ENCODE measurements around the gene TAF6.
"Not testable (repeated sequence)": the region's sequence is repeated elsewhere in the genome, so short reads cannot be mapped to it uniquely, and the experiment has no call there.

Gene TAF6

DNA sequence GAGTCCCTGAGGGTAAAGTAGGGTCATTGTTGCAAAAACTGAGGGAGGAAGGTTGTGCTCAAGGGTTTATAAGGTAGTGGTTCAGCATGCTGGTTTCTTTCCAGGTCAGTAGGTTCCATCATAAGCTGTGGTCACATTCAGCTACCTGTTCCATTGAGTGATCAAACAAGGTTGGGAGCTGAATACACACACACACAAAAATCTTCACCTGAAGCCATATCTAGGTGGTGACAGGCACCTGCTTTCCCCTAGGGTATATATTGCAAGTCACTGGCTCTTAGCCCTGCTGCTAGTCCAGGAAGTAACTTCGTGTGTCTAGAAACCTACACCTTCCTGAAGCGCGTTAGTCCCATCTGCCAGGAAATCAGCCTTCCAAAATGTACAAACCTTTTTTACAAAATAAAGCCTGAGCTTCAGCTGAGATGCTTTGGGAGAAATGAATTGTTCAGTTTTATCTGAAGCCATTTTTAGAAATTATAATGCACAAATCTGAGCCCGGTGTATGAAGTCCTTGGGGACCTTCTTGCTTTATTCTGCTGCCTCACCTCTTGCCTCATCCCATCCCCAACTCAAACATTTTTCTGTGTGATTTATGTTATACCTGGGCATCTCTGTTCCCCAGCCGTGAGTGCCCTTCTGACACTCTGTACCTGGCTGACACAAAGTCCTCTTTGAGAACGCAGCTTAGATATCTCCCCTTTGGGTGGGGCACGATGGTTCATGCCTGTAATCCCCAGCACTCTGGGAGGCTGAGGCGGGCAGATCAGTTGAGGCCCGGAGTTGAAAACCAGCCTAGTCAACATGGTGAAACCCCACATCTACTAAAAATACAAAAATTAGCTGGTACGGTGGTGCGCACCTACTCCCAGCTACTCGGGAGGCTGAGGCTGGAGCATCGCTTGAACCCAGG lies 18.9 kb upstream of the TAF6 start:
- Mint-ChIP-seq H3K36me3 (no peaks in the 10 kb centered on the region), H3K4me3 (peak overlapping the region in 1 of 2 donors; percentile 5), H3K9me3 (no peaks in the 10 kb centered on the region), H3K27ac (peak overlapping the region; percentile 44), H3K4me1 (peaks cover 14 to 20% of the 10 kb centered on the region in 2 donors), H3K27me3 (no peaks in the 10 kb centered on the region)
- DNase-seq (no peak), ATAC-seq (replicated peaks) (peak; percentile 72 to 78)

DNA sequence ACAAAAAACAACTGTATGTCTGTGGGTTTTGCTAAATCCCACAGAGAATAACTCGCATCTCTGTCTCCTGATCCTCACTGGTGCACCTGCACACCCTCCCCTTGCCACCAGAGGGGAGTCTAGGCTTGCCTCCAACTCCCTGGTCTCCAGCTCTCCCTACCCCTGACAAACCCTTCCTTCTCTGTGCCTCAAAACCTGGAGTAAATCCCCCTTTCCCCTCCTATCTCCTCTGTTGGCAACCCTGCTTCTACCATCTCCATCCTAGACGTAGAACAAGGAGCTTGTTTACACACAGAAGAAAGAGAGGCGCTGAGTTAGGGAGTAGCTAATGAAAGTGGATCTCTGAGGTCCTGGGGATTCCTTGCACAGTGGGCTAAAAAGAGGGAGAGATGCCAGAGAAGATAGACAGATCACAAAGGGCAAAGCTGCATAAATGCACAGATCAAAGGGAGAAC lies 13.6 kb upstream of the TAF6 start:
- ATAC-seq (replicated peaks) (peak; percentile 74 to 77), DNase-seq (peak; percentile 52)
- Mint-ChIP-seq H3K4me1 (peaks cover 15 to 32% of the 10 kb centered on the region in 2 donors), H3K4me3 (no peak overlapping the region), H3K27ac (peak overlapping the region; percentile 81), H3K27me3 (no peaks in the 10 kb centered on the region), H3K9me3 (no peaks in the 10 kb centered on the region), H3K36me3 (no peaks in the 10 kb centered on the region)

DNA sequence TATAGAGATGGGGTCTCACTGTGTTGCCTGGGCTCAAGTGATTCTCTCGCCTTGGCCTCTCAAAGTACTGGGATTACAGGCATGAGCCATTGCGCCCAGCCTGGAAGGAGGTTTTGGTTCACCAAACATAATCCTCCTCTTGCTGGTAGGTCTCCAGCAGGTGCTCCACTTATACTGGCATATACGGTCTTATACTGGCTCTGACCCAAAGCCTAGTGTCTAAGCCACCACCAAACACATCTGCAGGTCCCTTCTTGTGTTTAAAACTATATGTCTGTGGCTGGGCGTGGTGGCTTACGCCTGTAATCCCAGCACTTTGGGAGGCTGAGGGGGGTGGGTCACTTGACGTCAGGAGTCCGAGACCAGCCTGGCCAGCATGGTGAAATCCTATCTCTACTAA lies 13.0 kb upstream of the TAF6 start:
- ATAC-seq (replicated peaks), result no peak
- no peaks in the 10 kb centered on the region for H3K27me3 Mint-ChIP-seq
- no peaks in the 10 kb centered on the region for H3K36me3 Mint-ChIP-seq
- H3K4me1 Mint-ChIP-seq, result peaks cover 13 to 29% of the 10 kb centered on the region in 2 donors
- H3K4me3 Mint-ChIP-seq, result no peak overlapping the region
- DNase-seq, result no peak
- H3K9me3 Mint-ChIP-seq, result no peaks in the 10 kb centered on the region
- H3K27ac Mint-ChIP-seq, result peak overlapping the region; percentile 81

DNA sequence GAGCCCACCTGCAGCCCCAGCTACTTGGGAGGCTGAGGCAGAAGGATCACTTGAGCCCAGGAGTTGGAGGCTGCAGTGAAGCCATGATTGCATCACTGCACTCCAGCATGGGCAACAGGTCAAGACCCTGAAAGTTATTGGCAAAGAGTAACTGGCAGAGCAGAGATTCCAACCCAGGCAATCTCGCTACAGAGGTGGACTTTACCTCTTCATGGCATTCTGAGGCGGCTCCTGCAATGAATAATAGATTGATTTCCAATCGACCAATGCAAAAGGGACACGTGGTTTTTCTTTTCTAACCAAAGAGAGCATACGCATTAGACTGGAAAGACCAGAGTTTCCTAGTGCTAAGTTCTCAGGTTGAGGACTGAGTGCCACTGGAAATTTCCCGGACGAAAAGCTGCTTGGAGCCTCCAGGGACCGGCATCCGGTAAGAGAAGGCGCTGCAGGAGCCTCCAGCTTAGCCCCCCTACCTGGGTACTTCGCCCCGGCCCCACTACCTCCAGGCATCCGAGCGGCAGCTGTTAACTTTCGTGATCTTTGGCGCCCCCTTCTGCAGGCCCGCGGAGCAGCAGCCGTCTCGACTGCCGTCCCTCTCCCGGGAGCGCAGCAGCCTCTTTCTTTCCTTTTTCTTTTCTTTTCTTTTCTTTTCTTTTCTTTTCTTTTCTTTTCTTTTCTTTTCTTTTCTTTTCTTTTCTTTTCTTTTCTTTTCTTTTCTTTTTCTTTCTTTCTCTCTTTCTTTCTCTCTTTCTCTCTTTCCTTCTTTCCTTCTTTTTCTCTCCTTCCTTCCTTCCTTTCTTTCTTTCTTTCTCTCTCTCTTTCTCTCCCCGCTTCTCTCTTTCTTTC lies 11.7 kb upstream of the TAF6 start:
- DNase-seq (peak; percentile 65), ATAC-seq (replicated peaks) (no peak)
- Mint-ChIP-seq H3K4me1 (peaks cover 13 to 37% of the 10 kb centered on the region in 2 donors), H3K36me3 (peaks cover 0 to 1% of the 10 kb centered on the region in 2 donors), H3K27me3 (no peaks in the 10 kb centered on the region), H3K9me3 (no peaks in the 10 kb centered on the region), H3K4me3 (peak overlapping the region; percentile 46 to 54), H3K27ac (no peak overlapping the region)

DNA sequence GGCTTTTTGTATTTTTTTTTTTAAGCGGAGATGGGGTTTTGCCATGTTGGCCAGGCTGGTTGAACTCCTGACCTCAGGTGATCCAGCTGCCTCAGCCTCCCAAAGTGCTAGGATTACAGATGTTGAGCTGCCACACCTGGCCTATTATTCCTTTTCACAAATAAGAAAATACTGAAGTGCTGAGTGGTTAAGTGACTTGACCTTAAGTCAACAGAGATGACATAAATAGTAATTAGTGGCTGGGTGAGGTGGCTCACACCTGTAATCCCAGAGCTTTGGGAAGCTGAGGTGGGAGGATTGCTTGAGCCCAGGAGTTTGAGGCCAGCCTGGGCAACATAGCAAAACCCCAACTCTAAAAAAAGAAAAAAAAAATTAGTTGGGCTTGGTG lies 11.1 kb upstream of the TAF6 start:
- DNase-seq; H3K4me3 Mint-ChIP-seq; H3K27ac Mint-ChIP-seq; ATAC-seq (replicated peaks); H3K9me3 Mint-ChIP-seq; H3K27me3 Mint-ChIP-seq; H3K36me3 Mint-ChIP-seq: not testable (repeated sequence)
- peaks cover 17 to 42% of the 10 kb centered on the region in 2 donors for H3K4me1 Mint-ChIP-seq

DNA sequence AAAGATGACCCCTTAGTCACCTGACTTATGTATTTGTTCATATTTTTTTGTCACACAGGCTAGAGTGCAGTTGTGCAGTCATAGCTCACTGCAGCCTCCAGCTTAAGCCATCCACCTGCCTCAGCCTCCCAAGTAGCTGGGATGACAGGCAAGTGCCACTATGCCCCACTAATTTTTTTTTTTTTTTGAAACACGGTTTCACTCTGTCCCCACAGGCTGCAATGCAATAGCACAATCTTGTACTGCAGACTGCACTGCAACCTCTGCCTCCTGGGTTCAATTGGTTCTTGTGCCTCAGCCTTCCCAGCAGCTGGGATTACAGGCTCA lies 9.4 kb upstream of the TAF6 start:
- Mint-ChIP-seq H3K4me3 (no peak overlapping the region), H3K27ac (no peak overlapping the region)
- ATAC-seq (replicated peaks), result no peak

DNA sequence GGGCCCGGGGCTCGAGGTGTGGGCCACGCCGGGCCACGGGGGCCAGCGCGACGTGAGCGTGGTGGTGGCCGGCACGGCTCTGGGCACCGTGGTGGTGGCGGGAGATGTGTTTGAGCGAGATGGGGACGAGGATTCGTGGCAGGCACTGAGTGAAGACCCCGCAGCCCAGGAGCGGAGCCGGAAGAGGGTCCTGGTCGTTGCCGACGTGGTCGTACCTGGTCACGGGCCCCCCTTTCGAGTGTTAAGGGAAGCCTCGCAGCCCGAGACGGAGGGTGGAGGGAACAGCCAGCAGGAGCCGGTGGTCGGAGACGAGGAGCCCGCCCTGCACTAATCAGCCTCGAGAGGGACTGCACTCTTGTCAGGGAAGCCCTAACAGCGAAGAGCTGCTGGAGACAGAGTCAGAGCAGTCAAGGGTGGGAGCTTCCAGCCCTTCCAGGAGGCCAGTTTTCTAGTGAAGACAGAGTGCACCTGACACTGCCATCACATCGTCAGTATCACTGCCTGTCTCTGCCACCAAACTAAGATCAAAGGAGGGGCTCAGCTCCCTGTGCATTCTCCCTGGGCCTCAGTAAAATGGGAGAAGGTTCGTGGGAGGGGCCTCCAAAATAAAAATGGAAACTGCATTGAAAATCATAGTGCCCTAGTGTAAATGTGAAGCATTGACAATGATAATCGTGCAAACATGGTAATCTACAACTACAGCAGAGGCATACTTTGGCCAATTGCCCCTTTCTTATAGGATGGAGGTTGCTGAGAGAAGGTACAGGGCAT lies 8.9 kb upstream of the TAF6 start:
- Mint-ChIP-seq H3K36me3 (peaks cover 4 to 5% of the 10 kb centered on the region in 2 donors), H3K4me1 (peaks cover 26 to 53% of the 10 kb centered on the region in 2 donors), H3K27me3 (no peaks in the 10 kb centered on the region), H3K27ac (peak overlapping the region; percentile 86), H3K4me3 (peak overlapping the region; percentile 95 to 99), H3K9me3 (no peaks in the 10 kb centered on the region)
- peak; percentile 18 to 20 for ATAC-seq (replicated peaks)
- no peak for DNase-seq

More for the DNA sequence above, 9.4 kb upstream of the TAF6 start:
- DNase-seq, result no peak
- Mint-ChIP-seq H3K9me3 (no peaks in the 10 kb centered on the region), H3K4me1 (peaks cover 26 to 54% of the 10 kb centered on the region in 2 donors), H3K36me3 (peaks cover 4 to 5% of the 10 kb centered on the region in 2 donors), H3K27me3 (no peaks in the 10 kb centered on the region)

DNA sequence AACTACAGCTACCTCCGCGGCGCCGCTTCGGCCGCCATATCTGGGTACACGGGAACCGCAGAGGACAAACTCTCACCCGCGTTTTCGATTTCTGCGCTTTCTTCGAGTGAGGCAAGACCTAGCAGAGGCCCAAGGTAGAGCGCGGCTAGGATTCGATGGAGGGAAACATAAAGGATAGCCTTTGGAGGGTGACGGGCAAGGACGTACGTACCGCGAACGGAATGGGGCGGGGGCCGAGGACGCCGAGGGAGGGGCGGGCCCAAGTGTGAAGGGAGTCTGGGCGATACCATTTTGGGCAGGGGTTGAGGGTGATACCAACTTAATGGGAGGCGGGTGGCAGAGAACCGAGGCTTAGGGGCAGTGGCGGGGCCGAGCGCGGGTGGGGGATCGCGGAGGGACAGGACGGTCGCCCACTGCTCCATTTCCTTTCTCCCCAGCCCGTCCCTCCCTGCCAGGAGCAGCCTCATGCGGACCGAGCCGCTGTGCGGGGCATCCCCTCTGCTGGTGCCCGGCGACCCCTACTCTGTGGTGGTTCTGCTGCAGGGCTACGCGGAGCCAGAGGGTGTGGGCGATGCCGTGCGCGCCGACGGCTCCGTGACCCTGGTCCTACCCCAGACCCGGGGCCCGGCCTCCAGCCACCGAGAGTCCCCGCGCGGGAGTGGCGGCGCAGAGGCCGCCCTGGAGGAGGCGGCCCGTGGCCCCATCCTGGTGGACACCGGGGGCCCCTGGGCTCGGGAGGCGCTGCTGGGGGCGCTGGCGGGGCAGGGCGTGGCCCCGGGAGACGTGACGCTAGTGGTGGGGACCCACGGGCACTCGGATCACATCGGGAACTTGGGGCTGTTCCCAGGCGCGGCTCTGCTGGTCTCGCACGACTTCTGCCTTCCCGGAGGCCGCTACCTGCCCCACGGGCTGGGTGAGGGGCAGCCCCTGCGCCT lies 8.0 kb upstream of the TAF6 start, which contains the start of gene MBLAC1:
Gene MBLAC1 (plus strand): TSS at position 37 of the 935 bp plus-strand sequence. CDS start 429 bp downstream, at position 466.
- H3K9me3 Mint-ChIP-seq, result no peaks in the 10 kb centered on the region
- no peaks in the 10 kb centered on the region for H3K27me3 Mint-ChIP-seq
- H3K36me3 Mint-ChIP-seq, result peaks cover 6 to 9% of the 10 kb centered on the region in 2 donors
- ATAC-seq (replicated peaks), result peak; percentile 81 to 83
- peaks cover 25 to 52% of the 10 kb centered on the region in 2 donors for H3K4me1 Mint-ChIP-seq
- peak; percentile 87 for DNase-seq
- H3K27ac Mint-ChIP-seq, result peak within 1 kb of the TSS; percentile 100
- H3K4me3 Mint-ChIP-seq, result peak within 1 kb of the TSS; percentile 95 to 99

DNA sequence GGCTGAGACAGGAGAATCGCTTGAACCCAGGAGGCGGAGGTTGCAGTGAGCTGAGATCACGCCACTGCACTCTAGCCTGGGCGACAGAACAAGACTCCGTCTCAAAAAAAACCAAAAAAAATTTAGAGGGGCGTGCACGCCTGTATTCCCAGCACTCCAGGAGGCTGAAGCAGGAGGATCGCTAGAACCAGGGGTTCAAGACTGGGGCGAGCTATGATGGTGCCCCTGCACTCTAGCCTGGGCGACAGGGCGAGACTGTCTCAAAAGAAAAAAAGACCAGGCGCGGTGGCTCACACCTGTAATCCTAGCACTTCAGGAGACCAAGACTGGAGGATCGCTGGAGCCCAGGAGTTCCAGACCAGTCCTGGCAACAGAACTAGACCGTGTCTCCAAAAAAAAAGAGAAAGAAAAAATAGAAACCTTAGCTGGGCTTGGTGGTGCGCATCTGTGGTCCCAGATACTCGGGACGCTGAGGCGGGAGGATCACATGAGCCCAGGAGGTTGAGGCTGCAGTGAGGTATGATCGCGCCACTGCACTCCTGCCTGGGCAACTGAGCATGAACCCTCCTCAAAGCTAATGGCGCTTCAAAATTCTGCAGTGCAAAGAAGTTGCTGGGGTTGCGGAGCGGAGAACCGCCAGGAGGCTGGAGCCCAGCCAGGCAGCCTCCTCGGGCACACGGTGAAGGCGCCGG lies 7.2 kb upstream of the TAF6 start:
- Mint-ChIP-seq H3K9me3 (no peaks in the 10 kb centered on the region), H3K4me1 (peaks cover 25 to 47% of the 10 kb centered on the region in 2 donors), H3K36me3 (peaks cover 6 to 9% of the 10 kb centered on the region in 2 donors), H3K27ac (peak overlapping the region; percentile 100), H3K27me3 (no peaks in the 10 kb centered on the region), H3K4me3 (peak overlapping the region; percentile 95 to 99)
- DNase-seq (no peak), ATAC-seq (replicated peaks) (peak in 1 of 2 donors; percentile 1)

DNA sequence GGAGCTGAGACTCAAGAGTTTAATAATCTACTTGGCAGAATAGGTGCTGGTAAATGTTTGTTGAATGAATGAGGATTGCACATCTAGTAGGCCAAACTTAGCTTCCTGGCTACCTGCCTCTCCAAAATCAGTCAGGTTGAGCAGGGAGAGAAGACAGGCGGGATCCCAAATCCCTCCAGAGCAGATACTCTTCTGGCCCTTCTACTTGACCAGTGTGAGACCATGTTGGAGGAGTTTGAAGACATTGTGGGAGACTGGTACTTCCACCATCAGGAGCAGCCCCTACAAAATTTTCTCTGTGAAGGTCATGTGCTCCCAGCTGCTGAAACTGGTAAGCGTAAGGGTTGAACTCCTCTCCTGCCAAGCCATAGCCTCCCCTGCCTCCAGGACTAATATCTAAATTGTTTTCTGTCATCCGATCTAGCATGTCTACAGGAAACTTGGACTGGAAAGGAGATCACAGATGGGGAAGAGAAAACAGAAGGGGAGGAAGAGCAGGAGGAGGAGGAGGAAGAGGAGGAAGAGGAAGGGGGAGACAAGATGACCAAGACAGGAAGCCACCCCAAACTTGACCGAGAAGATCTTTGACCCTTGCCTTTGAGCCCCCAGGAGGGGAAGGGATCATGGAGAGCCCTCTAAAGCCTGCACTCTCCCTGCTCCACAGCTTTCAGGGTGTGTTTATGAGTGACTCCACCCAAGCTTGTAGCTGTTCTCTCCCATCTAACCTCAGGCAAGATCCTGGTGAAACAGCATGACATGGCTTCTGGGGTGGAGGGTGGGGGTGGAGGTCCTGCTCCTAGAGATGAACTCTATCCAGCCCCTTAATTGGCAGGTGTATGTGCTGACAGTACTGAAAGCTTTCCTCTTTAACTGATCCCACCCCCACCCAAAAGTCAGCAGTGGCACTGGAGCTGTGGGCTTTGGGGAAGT lies 5.4 kb upstream of the TAF6 start:
- DNase-seq (no peak), ATAC-seq (replicated peaks) (no peak)
- H3K27ac Mint-ChIP-seq, result peak overlapping the region; percentile 56
- peaks cover 6 to 9% of the 10 kb centered on the region in 2 donors for H3K36me3 Mint-ChIP-seq
- no peaks in the 10 kb centered on the region for H3K27me3 Mint-ChIP-seq
- peaks cover 28 to 53% of the 10 kb centered on the region in 2 donors for H3K4me1 Mint-ChIP-seq
- H3K4me3 Mint-ChIP-seq, result peak overlapping the region; percentile 8 to 28
- H3K9me3 Mint-ChIP-seq, result no peaks in the 10 kb centered on the region

DNA sequence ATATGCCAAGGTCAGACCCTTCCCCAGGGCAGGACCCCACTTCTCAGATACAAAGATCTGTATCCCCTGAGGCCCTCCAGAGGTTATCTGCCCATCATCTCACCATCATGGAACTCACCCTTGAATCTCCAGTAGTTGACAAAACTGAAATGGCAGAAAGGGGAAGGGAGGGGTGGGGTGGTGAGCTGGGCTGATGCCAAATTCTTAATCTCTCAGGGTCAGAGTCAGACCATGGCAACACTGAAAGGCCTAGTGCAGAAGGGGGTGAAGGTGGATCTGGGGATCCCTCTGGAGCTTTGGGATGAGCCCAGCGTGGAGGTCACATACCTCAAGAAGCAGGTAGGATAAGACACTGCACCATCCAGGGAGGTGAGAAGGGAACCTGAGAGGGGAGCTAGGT lies 3.4 kb upstream of the TAF6 start:
- no peaks in the 10 kb centered on the region for H3K27me3 Mint-ChIP-seq
- H3K4me3 Mint-ChIP-seq, result no peak overlapping the region
- H3K27ac Mint-ChIP-seq, result no peak overlapping the region
- peaks cover 7 to 14% of the 10 kb centered on the region in 2 donors for H3K36me3 Mint-ChIP-seq
- no peak for DNase-seq
- H3K9me3 Mint-ChIP-seq, result no peaks in the 10 kb centered on the region
- ATAC-seq (replicated peaks), result no peak
- H3K4me1 Mint-ChIP-seq, result peaks cover 25 to 57% of the 10 kb centered on the region in 2 donors

DNA sequence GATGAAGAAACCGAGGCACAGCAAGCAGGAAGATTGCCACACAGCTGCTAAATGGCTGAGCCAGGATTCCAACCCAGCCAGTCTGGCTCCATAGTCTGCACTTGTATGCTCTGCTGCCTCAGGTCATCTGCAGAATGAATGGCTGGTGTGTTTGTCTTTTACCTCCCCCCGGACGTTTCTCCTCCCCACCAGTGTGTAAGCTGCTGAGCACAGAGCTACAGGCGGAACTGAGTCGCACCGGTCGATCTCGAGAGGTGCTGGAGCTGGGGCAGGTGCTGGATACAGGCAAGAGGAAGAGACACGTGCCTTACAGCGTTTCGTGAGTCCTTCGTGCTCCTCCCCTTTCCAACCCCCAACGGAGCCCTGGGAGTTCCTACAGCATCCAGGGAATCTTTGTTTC lies 2.9 kb upstream of the TAF6 start:
- Mint-ChIP-seq H3K4me3 (no peak overlapping the region), H3K27ac (no peak overlapping the region), H3K9me3 (no peaks in the 10 kb centered on the region), H3K36me3 (peaks cover 7 to 14% of the 10 kb centered on the region in 2 donors), H3K4me1 (peaks cover 25 to 57% of the 10 kb centered on the region in 2 donors), H3K27me3 (no peaks in the 10 kb centered on the region)
- DNase-seq, result no peak
- no peak for ATAC-seq (replicated peaks)
